K562 (cell line): ENCODE measurements around the gene SLC43A1. TPM values are rescaled to one million over a fixed set of nuclear protein-coding genes. Genes with fewer than 3 reads are reported as not detected.

Experiments
- BCLAF1 ChIP-seq, 2 experiments: fragments of 450-650 bp in 1 of 2; IDR thresholded peaks; 2 replicates each; pipeline ENCODE4 v1.6.1; 2011 to 2017; ENCODE audit warnings: low read depth in 2 of 2, antibody characterized with exemption in 1 of 2, borderline replicate concordance in 1 of 2, low read length in 1 of 2, mild to moderate bottlenecking in 1 of 2, mixed read lengths in 1 of 2; ENCODE audit not compliant: control insufficient read depth in 1 of 2
- BCOR ChIP-seq: fragments of 450-650 bp; IDR thresholded peaks from 2 replicates; pipeline ENCODE4 v1.6.1; 2016
- DLX4 ChIP-seq: fragments of 250-450 bp; sonication (Bioruptor Pico); IDR thresholded peaks from 2 replicates; pipeline ENCODE4 v1.6.1; 2021; ENCODE audit warnings: mild to moderate bottlenecking
- ETS2 ChIP-seq: IDR thresholded peaks from 2 replicates; pipeline ENCODE4 v1.6.1; 2016; ENCODE audit warnings: borderline replicate concordance, missing genetic modification characterization, mild to moderate bottlenecking, moderate library complexity, missing compliant biosample characterization; ENCODE audit not compliant: poor library complexity, severe bottlenecking
- EZH2 ChIP-seq: IDR thresholded peaks from 2 replicates; pipeline ENCODE4 v1.6.1; 2012; ENCODE audit warnings: low read depth, mild to moderate bottlenecking, inconsistent platforms, low read length, borderline replicate concordance
- FOXJ2 ChIP-seq: fragments of 200-800 bp; sonication (Bioruptor generic); IDR thresholded peaks from 2 replicates; pipeline ENCODE4 v1.6.1; 2016; ENCODE audit warnings: missing genetic modification characterization, missing compliant biosample characterization
- KAT8 ChIP-seq: fragments of 450-650 bp; IDR thresholded peaks from 2 replicates; pipeline ENCODE4 v1.6.1; 2016; ENCODE audit warnings: low read depth, mild to moderate bottlenecking
- MAZ ChIP-seq, 2 experiments: fragments of 450-650 bp in 1 of 2; sonication (generic) in 1 of 2; formaldehyde crosslinking; IDR thresholded peaks in 1 of 2; conservative IDR thresholded peaks in 1 of 2; 2 replicates each; pipeline versions ENCODE4 v1.4.0 to v1.5.0; 2020; ENCODE audit warnings: mild to moderate bottlenecking in 1 of 2, missing genetic modification reagents in 1 of 2
- RBM15 ChIP-seq: fragments of 200-400 bp; formaldehyde crosslinking; IDR thresholded peaks from 2 replicates; pipeline ENCODE4 v1.6.1; 2018; ENCODE audit warnings: mild to moderate bottlenecking, low read length, moderate library complexity; ENCODE audit not compliant: insufficient read depth
- SNIP1 ChIP-seq: fragments of 450-650 bp; IDR thresholded peaks from 2 replicates; pipeline ENCODE4 v1.7.1; 2017; ENCODE audit warnings: low read depth, mild to moderate bottlenecking
- SRSF1 ChIP-seq: fragments of 200-400 bp; formaldehyde crosslinking; IDR thresholded peaks from 2 replicates; pipeline ENCODE4 v1.6.1; 2017; ENCODE audit warnings: mild to moderate bottlenecking, low read depth, low read length, moderate library complexity
- TAF9B ChIP-seq: fragments of 450-650 bp; IDR thresholded peaks from 2 replicates; pipeline ENCODE4 v1.6.1; 2018; ENCODE audit warnings: mild to moderate bottlenecking; ENCODE audit not compliant: partially characterized antibody
- TAL1 ChIP-seq: fragments of 450-650 bp; IDR thresholded peaks from 2 replicates; pipeline ENCODE4 v1.6.1; 2016; ENCODE audit warnings: mild to moderate bottlenecking
- ZNF184 ChIP-seq: sonication (generic); formaldehyde crosslinking; IDR thresholded peaks from 2 replicates; pipeline ENCODE4 v1.5.0; 2020; ENCODE audit warnings: missing genetic modification reagents
- ZNF3 ChIP-seq: fragments of 250-450 bp; sonication (Bioruptor Pico); IDR thresholded peaks from 2 replicates; pipeline ENCODE4 v1.5.0; 2021; ENCODE audit warnings: mild to moderate bottlenecking, moderate library complexity
- ZNF347 ChIP-seq: fragments of 450-650 bp; formaldehyde crosslinking; IDR thresholded peaks from 2 replicates; pipeline ENCODE4 v1.4.0; 2020; ENCODE audit warnings: low read depth, mild to moderate bottlenecking, moderate library complexity
- polyA plus RNA-seq, 8 experiments: library from polyadenylated mRNA; depleted of rRNA in 4 of 8; stranded (reverse) in 5 of 8; unstranded in 3 of 8; fragments of >200 nt; fragmentation: Nextera tagmentation in 2 of 8; fragmentation: Illumina TruSeq in 1 of 8; extraction: Ambion mirVana in 2 of 8; extraction: Trizol in 1 of 8; gene quantifications; 2 replicates each; pipeline versions ENCODE4 v1.2.1 to v1.2.3, GENCODE V29; 2011 to 2014; ENCODE audit warnings: inconsistent platforms in 1 of 8, missing spikeins in 1 of 8
- total RNA-seq, 7 experiments: library from RNA; depleted of rRNA in 6 of 7; stranded (reverse); fragments of >200 nt in 6 of 7; fragmentation: Illumina TruSeq in 2 of 7; extraction: Trizol in 2 of 7; gene quantifications; 2 replicates each; pipeline versions ENCODE4 v1.2.1 to v1.2.3, GENCODE V29; 2011 to 2021; ENCODE audit warnings: low replicate concordance in 1 of 7
- TF ChIP-seq, protein P1 (sequence below): sonication (generic); formaldehyde crosslinking; IDR thresholded peaks from 2 replicates; pipeline ENCODE4 v1.8.1; 2023; ENCODE audit warnings: mild to moderate bottlenecking, missing genetic modification reagents
- TF ChIP-seq, protein P2 (sequence below): fragments of 250-450 bp; sonication (Bioruptor Pico); IDR thresholded peaks from 2 replicates; pipeline ENCODE4 v1.4.0; 2020; ENCODE audit warnings: mild to moderate bottlenecking
- TF ChIP-seq, protein P3 (sequence below), 3 experiments: fragments of 200-800 bp in 1 of 3; sonication (Bioruptor generic) in 1 of 3; sonication (generic) in 1 of 3; formaldehyde crosslinking in 1 of 3; IDR thresholded peaks; 2 replicates each; pipeline versions ENCODE4 v1.6.1 to v1.8.0; 2016 to 2022; ENCODE audit warnings: mild to moderate bottlenecking in 2 of 3, missing compliant biosample characterization in 2 of 3, missing genetic modification characterization in 2 of 3, missing genetic modification reagents in 1 of 3

SLC43A1 gene
- total and polyA plus RNA-seq, 9 of the 15 experiments (the other 6 are each of a cell fraction or from before 2014, with no cell fraction given) = 2.6 to 41.8 (median 24.6) TPM

- TF ChIP-seq BCLAF1 (IDR thresholded peaks at IDR 0.05; ENCODE audit: borderline replicate concordance in 1 of 2, control insufficient read depth in 1 of 2, low read depth in 2 of 2, low read length in 1 of 2) = no peak
- TF ChIP-seq, protein P1, sequence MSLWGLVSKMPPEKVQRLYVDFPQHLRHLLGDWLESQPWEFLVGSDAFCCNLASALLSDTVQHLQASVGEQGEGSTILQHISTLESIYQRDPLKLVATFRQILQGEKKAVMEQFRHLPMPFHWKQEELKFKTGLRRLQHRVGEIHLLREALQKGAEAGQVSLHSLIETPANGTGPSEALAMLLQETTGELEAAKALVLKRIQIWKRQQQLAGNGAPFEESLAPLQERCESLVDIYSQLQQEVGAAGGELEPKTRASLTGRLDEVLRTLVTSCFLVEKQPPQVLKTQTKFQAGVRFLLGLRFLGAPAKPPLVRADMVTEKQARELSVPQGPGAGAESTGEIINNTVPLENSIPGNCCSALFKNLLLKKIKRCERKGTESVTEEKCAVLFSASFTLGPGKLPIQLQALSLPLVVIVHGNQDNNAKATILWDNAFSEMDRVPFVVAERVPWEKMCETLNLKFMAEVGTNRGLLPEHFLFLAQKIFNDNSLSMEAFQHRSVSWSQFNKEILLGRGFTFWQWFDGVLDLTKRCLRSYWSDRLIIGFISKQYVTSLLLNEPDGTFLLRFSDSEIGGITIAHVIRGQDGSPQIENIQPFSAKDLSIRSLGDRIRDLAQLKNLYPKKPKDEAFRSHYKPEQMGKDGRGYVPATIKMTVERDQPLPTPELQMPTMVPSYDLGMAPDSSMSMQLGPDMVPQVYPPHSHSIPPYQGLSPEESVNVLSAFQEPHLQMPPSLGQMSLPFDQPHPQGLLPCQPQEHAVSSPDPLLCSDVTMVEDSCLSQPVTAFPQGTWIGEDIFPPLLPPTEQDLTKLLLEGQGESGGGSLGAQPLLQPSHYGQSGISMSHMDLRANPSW (CRISPR knock-in tag) = no peak
- TF ChIP-seq, protein P2, sequence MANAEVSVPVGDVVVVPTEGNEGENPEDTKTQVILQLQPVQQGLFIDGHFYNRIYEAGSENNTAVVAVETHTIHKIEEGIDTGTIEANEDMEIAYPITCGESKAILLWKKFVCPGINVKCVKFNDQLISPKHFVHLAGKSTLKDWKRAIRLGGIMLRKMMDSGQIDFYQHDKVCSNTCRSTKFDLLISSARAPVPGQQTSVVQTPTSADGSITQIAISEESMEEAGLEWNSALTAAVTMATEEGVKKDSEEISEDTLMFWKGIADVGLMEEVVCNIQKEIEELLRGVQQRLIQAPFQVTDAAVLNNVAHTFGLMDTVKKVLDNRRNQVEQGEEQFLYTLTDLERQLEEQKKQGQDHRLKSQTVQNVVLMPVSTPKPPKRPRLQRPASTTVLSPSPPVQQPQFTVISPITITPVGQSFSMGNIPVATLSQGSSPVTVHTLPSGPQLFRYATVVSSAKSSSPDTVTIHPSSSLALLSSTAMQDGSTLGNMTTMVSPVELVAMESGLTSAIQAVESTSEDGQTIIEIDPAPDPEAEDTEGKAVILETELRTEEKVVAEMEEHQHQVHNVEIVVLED (CRISPR knock-in tag) = no peak
- peak; percentile 99 for TF ChIP-seq BCOR
- TF ChIP-seq, protein P3, sequence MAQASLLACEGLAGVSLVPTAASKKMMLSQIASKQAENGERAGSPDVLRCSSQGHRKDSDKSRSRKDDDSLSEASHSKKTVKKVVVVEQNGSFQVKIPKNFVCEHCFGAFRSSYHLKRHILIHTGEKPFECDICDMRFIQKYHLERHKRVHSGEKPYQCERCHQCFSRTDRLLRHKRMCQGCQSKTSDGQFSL (CRISPR knock-in tag; IDR thresholded peaks at IDR 0.05) = no peak
- TF ChIP-seq, protein P3 (tag; IDR thresholded peaks at IDR 0.05) = no peak
- TF ChIP-seq TAF9B = no peak
- TF ChIP-seq ZNF347 (CRISPR knock-in tag) = no peak
- no peak for TF ChIP-seq FOXJ2 (tag)
- no peak for TF ChIP-seq MAZ (CRISPR knock-in tag; conservative IDR thresholded peaks at IDR 0.05 in 1 of 2, IDR thresholded peaks at IDR 0.05 in 1 of 2)
- no peak for TF ChIP-seq KAT8
- no peak for TF ChIP-seq ZNF184 (CRISPR knock-in tag)
- TF ChIP-seq ETS2 (tag) = no peak
- TF ChIP-seq DLX4 (CRISPR knock-in tag) = no peak
- TF ChIP-seq EZH2 = no peak
- TF ChIP-seq RBM15 = no peak
- TF ChIP-seq SNIP1 = no peak
- TF ChIP-seq ZNF3 (CRISPR knock-in tag) = no peak
- TF ChIP-seq TAL1 = peak; percentile 3; the same call in 1 of the 2 replicates
- no peak for TF ChIP-seq SRSF1
Measured at GRCh38 chr11:57530215-57530595, 14.7 kb upstream of the SLC43A1 start (continued).
